HG03378 (cell line): ENCODE results near the gene NPAS3.

Experiments used
- ATAC-seq: cut with Tn5 transposase; IDR thresholded peaks from one replicate; pipeline ENCODE4 v1.9.1; 2021; ENCODE audit warnings: mild to moderate bottlenecking, moderate library complexity; ENCODE audit not compliant: unreplicated experiment

The NPAS3 gene

GRCh38 chr14:33420051-33420627 is 481.5 kb downstream of the NPAS3 start:
- no peak for ATAC-seq

GRCh38 chr14:33430414-33431035 is 491.8 kb downstream of the NPAS3 start:
- no peak for ATAC-seq

- ATAC-seq, result no peak
Observed at GRCh38 chr14:33432407-33433023, 493.8 kb downstream of the NPAS3 start.

GRCh38 chr14:33433396-33433795 is 494.7 kb downstream of the NPAS3 start:
- no peak for ATAC-seq

- no peak for ATAC-seq
Observed at GRCh38 chr14:33435911-33436689, 497.4 kb downstream of the NPAS3 start.

GRCh38 chr14:33441633-33442032 is 503.0 kb downstream of the NPAS3 start:
- ATAC-seq, result no peak

GRCh38 chr14:33444136-33444535 is 505.5 kb downstream of the NPAS3 start:
- no peak for ATAC-seq

GRCh38 chr14:33449268-33449667 is 510.6 kb downstream of the NPAS3 start:
- ATAC-seq, result no peak

- no peak for ATAC-seq
Observed at GRCh38 chr14:33449703-33450395, 511.2 kb downstream of the NPAS3 start.

GRCh38 chr14:33450416-33450815 is 511.7 kb downstream of the NPAS3 start:
- no peak for ATAC-seq

- ATAC-seq, result no peak
Observed at GRCh38 chr14:33451211-33451610, 512.5 kb downstream of the NPAS3 start.

- no peak for ATAC-seq
Observed at GRCh38 chr14:33452995-33453394, 514.3 kb downstream of the NPAS3 start.

GRCh38 chr14:33454022-33454595 is 515.4 kb downstream of the NPAS3 start:
- ATAC-seq, result no peak

- no peak for ATAC-seq
Observed at GRCh38 chr14:33454707-33455106, 516.0 kb downstream of the NPAS3 start.

- no peak for ATAC-seq
Observed at GRCh38 chr14:33455654-33456345, 517.1 kb downstream of the NPAS3 start.

GRCh38 chr14:33457021-33457420 is 518.3 kb downstream of the NPAS3 start:
- ATAC-seq, result no peak

- no peak for ATAC-seq
Observed at GRCh38 chr14:33457617-33458016, 518.9 kb downstream of the NPAS3 start.

- no peak for ATAC-seq
Observed at GRCh38 chr14:33460164-33460563, 521.5 kb downstream of the NPAS3 start.

GRCh38 chr14:33461036-33461435 is 522.4 kb downstream of the NPAS3 start:
- no peak for ATAC-seq

GRCh38 chr14:33463731-33464130 is 525.1 kb downstream of the NPAS3 start:
- ATAC-seq, result no peak
